ENCODE results near the gene KIF16B. TPM values are rescaled to one million over a fixed set of nuclear protein-coding genes. Genes with fewer than 3 reads are reported as not detected.

Gene KIF16B
- total and polyA plus RNA-seq, 2 of the 8 experiments (the other 6 are each of a cell fraction or from before 2014, with no cell fraction given), result 3.0 to 9.2 TPM

DNA sequence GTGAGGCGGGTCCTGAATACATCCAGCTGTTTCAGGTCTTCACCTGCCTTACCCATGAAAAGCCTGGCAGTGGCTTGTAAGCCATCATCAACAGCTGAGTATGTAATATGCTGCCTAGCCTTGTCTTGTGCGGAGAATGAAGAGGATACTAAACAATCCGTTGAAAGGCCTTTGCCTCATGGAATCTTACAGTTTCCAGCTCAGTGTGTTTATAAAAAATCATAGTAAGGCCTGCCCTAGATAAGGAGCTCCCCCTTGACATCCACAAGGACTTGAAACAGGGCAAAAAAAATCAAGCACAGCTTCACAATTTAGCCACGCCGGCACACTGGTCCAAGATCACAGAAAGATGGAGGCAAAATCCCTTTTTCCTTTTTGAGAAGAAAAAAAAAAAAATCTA lies 115.7 kb downstream of the KIF16B start:
- no peak overlapping the region for H3K18ac ChIP-seq (ENCODE audit: extremely low read depth, low read length)

More for the DNA sequence above, 115.7 kb downstream of the KIF16B start:
- WGBS, 2 experiments (ENCODE audit: extremely low coverage in 1 of 2, insufficient coverage in 1 of 2, insufficient read length in 1 of 2, insufficient replicate concordance in 2 of 2, low coverage in 1 of 2, low lambda C conversion rate in 2 of 2, missing lambda C conversion rate in 1 of 2), result 84% methylated on average over 5 of the region's 5 CpGs; no CpG with 5 or more reads in 1 of the 2 experiments
- Histone ChIP-seq H3K9me3 (ENCODE audit: insufficient read depth in 2 of 2, low read depth in 1 of 2, low read length in 1 of 2) (no peaks in the 10 kb centered on the region), H3K14ac (ENCODE audit: insufficient read length) (no peak overlapping the region), H3K27ac (ENCODE audit: low read depth, low read length) (no peak overlapping the region), H3K4me1 (replicated peaks in 1 of 4; ENCODE audit: control insufficient read depth in 3 of 4, insufficient read depth in 4 of 4, low read length in 3 of 4) (no peaks in the 10 kb centered on the region), H3K36me3 (ENCODE audit: control insufficient read depth in 2 of 4, insufficient read depth in 4 of 4, low read length in 3 of 4) (no peaks in the 10 kb centered on the region), H2AK5ac (ENCODE audit: low read depth, low read length) (no peak overlapping the region), H3K4me2 (ENCODE audit: insufficient read depth in 1 of 2, low read depth in 2 of 2, low read length in 2 of 2) (no peak overlapping the region), H3K4ac (replicated peaks; ENCODE audit: insufficient read length, low read depth, low read length) (no peak overlapping the region), H2BK120ac (replicated peaks; ENCODE audit: low read depth, low read length) (no peak overlapping the region), H2BK20ac (ENCODE audit: low read length) (no peak overlapping the region), H4K8ac (ENCODE audit: extremely low read depth, insufficient read depth, low read length) (no peak overlapping the region), H2BK15ac (ENCODE audit: low read length) (no peak overlapping the region), H4K5ac (ENCODE audit: insufficient read length, low read depth, low read length) (no peak overlapping the region), H3K9ac (replicated peaks in 1 of 4; ENCODE audit: extremely low read depth in 1 of 4, low read depth in 3 of 4, low read length in 3 of 4) (no peak overlapping the region), H3K79me1 (ENCODE audit: low read depth, low read length) (no peaks in the 10 kb centered on the region), H3K56ac (replicated peaks; ENCODE audit: insufficient read length, low read depth, low read length) (no peak overlapping the region), H3K23ac (ENCODE audit: insufficient read length) (no peak overlapping the region), H2BK5ac (ENCODE audit: low read depth, low read length) (no peak overlapping the region), H3K79me2 (ENCODE audit: control insufficient read depth in 1 of 2, insufficient read depth in 2 of 2, low read length in 2 of 2) (no peaks in the 10 kb centered on the region), H4K20me1 (replicated peaks in 1 of 2; ENCODE audit: control insufficient read depth in 1 of 2, insufficient read depth in 2 of 2, low read length in 2 of 2) (no peaks in the 10 kb centered on the region), H3K4me3 (ENCODE audit: extremely low read depth in 1 of 4, insufficient read depth in 2 of 4, low read depth in 3 of 4, low read length in 4 of 4) (no peak overlapping the region), H3K27me3 (replicated peaks in 1 of 4; ENCODE audit: control insufficient read depth in 3 of 4, extremely low read depth in 1 of 4, insufficient read depth in 3 of 4, low read length in 3 of 4) (no peaks in the 10 kb centered on the region; a peak in 1 of 7 replicates), H2AFZ (ENCODE audit: low read length) (no peak overlapping the region), H3K23me2 (ENCODE audit: low read depth, low read length) (peaks cover 2% of the 10 kb centered on the region; the same call in 1 of the 2 replicates), H4K91ac (replicated peaks; ENCODE audit: insufficient read length, low read length) (no peak overlapping the region), H2BK12ac (ENCODE audit: low read depth, low read length) (no peak overlapping the region)
- ChIA-PET CTCF (ENCODE audit: partially characterized antibody) (interaction anchor here (0.8 to 1.6 kb wide), 3 partner anchors 9 to 24 kb away, joined by 3 read pairs; no protein-coding TSS in a partner anchor), POLR2A (ENCODE audit: partially characterized antibody) (no interaction called here)
- no peak for FAIRE-seq
- TF ChIP-seq BRCA1 (IDR thresholded peaks at IDR 0.05; ENCODE audit: low read depth, low read length) (no peak), RNF2 (IDR thresholded peaks at IDR 0.05; ENCODE audit: borderline replicate concordance, low read depth, low read length, missing control alignments, poor library complexity, severe bottlenecking) (no peak), GTF2F1 (IDR thresholded peaks at IDR 0.05; ENCODE audit: borderline replicate concordance, low read depth, low read length) (no peak), TCF12 (IDR thresholded peaks at IDR 0.05; ENCODE audit: low read depth, low read length) (no peak), ZNF274 (IDR thresholded peaks at IDR 0.05; ENCODE audit: borderline replicate concordance, extremely low read depth, low read length) (no peak), EGR1 (IDR thresholded peaks at IDR 0.05; ENCODE audit: borderline replicate concordance, low read depth, low read length) (no peak), PHF8 (conservative IDR thresholded peaks at IDR 0.05; ENCODE audit: low read depth, low read length) (no peak), JUND (IDR thresholded peaks at IDR 0.05; ENCODE audit: low read length) (no peak), SIN3A (conservative IDR thresholded peaks at IDR 0.05 in 1 of 2, IDR thresholded peaks at IDR 0.05 in 1 of 2; ENCODE audit: low read depth in 1 of 2, low read length in 2 of 2) (no peak), EP300 (IDR thresholded peaks at IDR 0.05; ENCODE audit: borderline replicate concordance in 1 of 2, low read depth in 2 of 2, low read length in 2 of 2) (no peak), SAP30 (IDR thresholded peaks at IDR 0.05; ENCODE audit: insufficient read depth, insufficient replicate concordance, low read length) (no peak), MAX (IDR thresholded peaks at IDR 0.05) (no peak)
- DNase-seq (ENCODE audit: low read depth in 1 of 2, low spot score in 2 of 2), result no peak

All from H1 (cell line).